GM23338 (cell line): ENCODE results near the gene TBCB. TPM values are rescaled to one million over a fixed set of nuclear protein-coding genes. Genes with fewer than 3 reads are reported as not detected.

Source experiments
- ATAC-seq: fragments of 200-7000 bp; cut with Tn5 transposase; 3 replicates; pipeline ENCODE4 v1.9.1; 2020
- DNase-seq: peaks from one replicate; pipeline ENCODE4 v3.0.0-alpha.2; 2015; ENCODE audit warnings: low spot score
- H2AFZ ChIP-seq: fragments of 200-600 bp; sonication (generic); 2 replicates; pipeline ENCODE4 v1.8.0; 2016; ENCODE audit warnings: antibody characterized with exemption, mild to moderate bottlenecking, moderate library complexity
- H3F3A ChIP-seq: fragments of 200-600 bp; sonication (generic); replicated peaks from 2 replicates; pipeline ENCODE4 v1.8.0; 2017; ENCODE audit warnings: antibody characterized with exemption, mixed run types, low read depth
- H3K27ac ChIP-seq: fragments of 200-600 bp; sonication (generic); 2 replicates; pipeline ENCODE4 v1.6.1; 2016; ENCODE audit warnings: low read depth
- H3K27me3 ChIP-seq: fragments of 200-600 bp; sonication (generic); 2 replicates; pipeline ENCODE4 v1.8.0; 2016; ENCODE audit warnings: mild to moderate bottlenecking, mixed run types, moderate library complexity; ENCODE audit not compliant: insufficient read depth
- H3K36me3 ChIP-seq: fragments of 200-600 bp; sonication (generic); 2 replicates; pipeline ENCODE4 v1.8.0; 2016; ENCODE audit warnings: mild to moderate bottlenecking; ENCODE audit not compliant: insufficient read depth
- H3K4me1 ChIP-seq: fragments of 200-600 bp; sonication (generic); 2 replicates; pipeline ENCODE4 v1.8.0; 2016; ENCODE audit warnings: mild to moderate bottlenecking, moderate library complexity; ENCODE audit not compliant: insufficient read depth
- H3K4me2 ChIP-seq: fragments of 200-600 bp; sonication (generic); 2 replicates; pipeline ENCODE4 v1.7.1; 2017; ENCODE audit warnings: mixed run types
- H3K4me3 ChIP-seq: fragments of 200-600 bp; sonication (generic); 2 replicates; pipeline ENCODE4 v1.6.1; 2016; ENCODE audit warnings: mixed run types
- H3K79me2 ChIP-seq: fragments of 200-600 bp; sonication (generic); replicated peaks from 2 replicates; pipeline ENCODE4 v1.8.0; 2017; ENCODE audit warnings: mild to moderate bottlenecking; ENCODE audit not compliant: insufficient read depth
- H3K9me2 ChIP-seq: fragments of 200-600 bp; sonication (generic); 2 replicates; pipeline ENCODE4 v1.8.0; 2017; ENCODE audit not compliant: insufficient read depth
- H4K20me1 ChIP-seq: fragments of 200-600 bp; sonication (generic); replicated peaks from 2 replicates; pipeline ENCODE4 v1.8.0; 2017; ENCODE audit warnings: mild to moderate bottlenecking; ENCODE audit not compliant: insufficient read depth
- H3K27ac Mint-ChIP-seq: 2 replicates; pipeline ENCODE4 v1.8.0; 2020; ENCODE audit warnings: inconsistent platforms, mild to moderate bottlenecking, moderate library complexity, mixed read lengths
- H3K27me3 Mint-ChIP-seq: 3 replicates; pipeline ENCODE4 v1.8.0; 2022; ENCODE audit warnings: low read depth, mild to moderate bottlenecking, moderate library complexity, mixed read lengths, inconsistent platforms; ENCODE audit not compliant: insufficient read depth, poor library complexity
- H3K36me3 Mint-ChIP-seq: 3 replicates; pipeline ENCODE4 v1.8.0; 2021; ENCODE audit warnings: low read depth, mild to moderate bottlenecking, inconsistent platforms, moderate library complexity, mixed read lengths
- H3K4me1 Mint-ChIP-seq: 3 replicates; pipeline ENCODE4 v1.8.0; 2020; ENCODE audit warnings: mild to moderate bottlenecking, inconsistent platforms, mixed read lengths
- H3K4me3 Mint-ChIP-seq: 3 replicates; pipeline ENCODE4 v1.8.0; 2021; ENCODE audit warnings: moderate library complexity, mild to moderate bottlenecking, inconsistent platforms, mixed read lengths
- H3K9me3 Mint-ChIP-seq: 3 replicates; pipeline ENCODE4 v1.8.0; 2020; ENCODE audit warnings: moderate library complexity, mild to moderate bottlenecking, inconsistent platforms, mixed read lengths
- CREB1 ChIP-seq: fragments of 250-450 bp; sonication (Bioruptor Pico); IDR thresholded peaks from 2 replicates; pipeline ENCODE4 v1.5.0; 2020; ENCODE audit warnings: low read depth, mild to moderate bottlenecking, moderate library complexity
- CTCF ChIP-seq, 2 experiments: fragments of 200-600 bp in 1 of 2; sonication (generic) in 1 of 2; conservative IDR thresholded peaks; 2 replicates each; pipeline versions ENCODE4 v1.5.1 to v1.6.1; 2016 to 2017; ENCODE audit warnings: antibody characterized with exemption in 2 of 2, low read depth in 2 of 2, mild to moderate bottlenecking in 2 of 2, moderate library complexity in 1 of 2
- ETS1 ChIP-seq: IDR thresholded peaks from 2 replicates; pipeline ENCODE4 v1.6.1; 2016; ENCODE audit warnings: antibody characterized with exemption
- EZH2phosphoT487 ChIP-seq: fragments of 200-600 bp; sonication (generic); IDR thresholded peaks from one replicate; pipeline ENCODE4 v1.8.1; 2018; ENCODE audit warnings: antibody characterized with exemption; ENCODE audit not compliant: unreplicated experiment
- JUNB ChIP-seq: IDR thresholded peaks from one replicate; pipeline ENCODE4 v1.6.1; 2016; ENCODE audit warnings: antibody characterized with exemption; ENCODE audit not compliant: unreplicated experiment
- NANOG ChIP-seq: IDR thresholded peaks from 2 replicates; pipeline ENCODE4 v1.6.1; 2016; ENCODE audit warnings: antibody characterized with exemption, borderline replicate concordance
- POLR2AphosphoS5 ChIP-seq: IDR thresholded peaks from 2 replicates; pipeline ENCODE4 v1.6.1; 2016; ENCODE audit warnings: antibody characterized with exemption, low read depth
- REST ChIP-seq: IDR thresholded peaks from one replicate; pipeline ENCODE4 v1.6.1; 2018; ENCODE audit warnings: antibody characterized with exemption; ENCODE audit not compliant: unreplicated experiment
- STAT1 ChIP-seq: IDR thresholded peaks from one replicate; pipeline ENCODE4 v1.6.1; 2016; ENCODE audit warnings: antibody characterized with exemption; ENCODE audit not compliant: unreplicated experiment
- ZNF114 ChIP-seq: fragments of 250-450 bp; sonication (Bioruptor Pico); IDR thresholded peaks from 2 replicates; pipeline ENCODE4 v1.5.0; 2020; ENCODE audit warnings: mild to moderate bottlenecking, moderate library complexity
- ZNF331 ChIP-seq: fragments of 250-450 bp; sonication (Bioruptor Pico); IDR thresholded peaks from 2 replicates; pipeline ENCODE4 v1.5.0; 2020; ENCODE audit warnings: low read depth, mild to moderate bottlenecking, moderate library complexity
- ZNF462 ChIP-seq: fragments of 250-450 bp; sonication (Bioruptor Pico); IDR thresholded peaks from 2 replicates; pipeline ENCODE4 v1.5.0; 2020; ENCODE audit warnings: mild to moderate bottlenecking, moderate library complexity
- polyA plus RNA-seq: library from polyadenylated mRNA; unstranded; fragments of >200 nt; fragmentation: Nextera tagmentation; extraction: Ambion mirVana; gene quantifications from 2 replicates; pipeline ENCODE4 v1.2.1, GENCODE V29; 2016
- total RNA-seq: library from RNA; depleted of rRNA; stranded (reverse); fragments of >200 nt; shearing (Covaris generic); gene quantifications from 2 replicates; pipeline ENCODE4 v1.2.3, GENCODE V29; 2014

The TBCB gene
- total and polyA plus RNA-seq, 2 experiments from 2014 or later, result 275 to 290 TPM

GRCh38 chr19:36169084-36169760 is 54.0 kb downstream of the TBCB start:
- H3K4me1 Mint-ChIP-seq, result 0 out of 3 replicates have a peak, but pooled peaks cover 3% of the 10 kb centered on the region
- peak; percentile 11 for DNase-seq

More at GRCh38 chr19:36169084-36169760, 54.0 kb downstream of the TBCB start:
- ATAC-seq, result no peak
- Mint-ChIP-seq H3K4me3 (no peak overlapping the region), H3K9me3 (no peaks in the 10 kb centered on the region), H3K36me3 (no peaks in the 10 kb centered on the region), H3K27me3 (peaks cover 12% of the 10 kb centered on the region), H3K27ac (no peak overlapping the region)
- Histone ChIP-seq H3K27me3 (no peaks in the 10 kb centered on the region), H3K79me2 (no peaks in the 10 kb centered on the region), H3K4me1 (no peaks in the 10 kb centered on the region), H3K36me3 (no peaks in the 10 kb centered on the region), H4K20me1 (no peaks in the 10 kb centered on the region), H3F3A (peaks cover 11% of the 10 kb centered on the region; the same call in 1 of the 2 replicates), H3K27ac (no peak overlapping the region; the same call in 1 of the 2 replicates), H2AFZ (no peak overlapping the region), H3K4me2 (no peak overlapping the region), H3K4me3 (no peak overlapping the region), H3K9me2 (no peaks in the 10 kb centered on the region)
- TF ChIP-seq ETS1, result no peak
- TF ChIP-seq NANOG, result no peak
- TF ChIP-seq ZNF114 (CRISPR knock-in tag), result no peak
- TF ChIP-seq JUNB, result no peak
- TF ChIP-seq REST, result no peak
- TF ChIP-seq POLR2AphosphoS5, result no peak
- TF ChIP-seq ZNF331, result no peak
- TF ChIP-seq STAT1, result no peak
- no peak for TF ChIP-seq EZH2phosphoT487
- no peak for TF ChIP-seq CTCF (conservative IDR thresholded peaks at IDR 0.05; ENCODE audit: low read depth in 2 of 2)
- TF ChIP-seq ZNF462 (CRISPR knock-in tag), result no peak
- no peak for TF ChIP-seq CREB1 (CRISPR knock-in tag)
